ENCODE measurements around the gene AMTN. TPM values are rescaled to one million over a fixed set of nuclear protein-coding genes. Genes with fewer than 3 reads are reported as not detected.

AMTN gene
- total and polyA plus RNA-seq, 2 of the 8 experiments (the other 6 are each of a cell fraction or from before 2014, with no cell fraction given): not detected

GRCh38 chr4:70556856-70557255, 38.5 kb downstream of the AMTN start:
- Histone ChIP-seq H3K9ac (replicated peaks in 1 of 4; ENCODE audit: extremely low read depth in 1 of 4, low read depth in 3 of 4, low read length in 3 of 4) (no peak overlapping the region), H3K4me2 (ENCODE audit: insufficient read depth in 1 of 2, low read depth in 2 of 2, low read length in 2 of 2) (no peak overlapping the region), H2BK12ac (ENCODE audit: low read depth, low read length) (no peak overlapping the region), H4K20me1 (replicated peaks in 1 of 2; ENCODE audit: control insufficient read depth in 1 of 2, insufficient read depth in 2 of 2, low read length in 2 of 2) (no peaks in the 10 kb centered on the region), H3K79me1 (ENCODE audit: low read depth, low read length) (no peaks in the 10 kb centered on the region), H4K5ac (ENCODE audit: insufficient read length, low read depth, low read length) (no peak overlapping the region), H3K23ac (ENCODE audit: insufficient read length) (no peak overlapping the region), H3K36me3 (ENCODE audit: control insufficient read depth in 2 of 4, insufficient read depth in 4 of 4, low read length in 3 of 4) (no peaks in the 10 kb centered on the region), H3K23me2 (ENCODE audit: low read depth, low read length) (no peaks in the 10 kb centered on the region), H3K4me3 (ENCODE audit: extremely low read depth in 1 of 4, insufficient read depth in 2 of 4, low read depth in 3 of 4, low read length in 4 of 4) (no peak overlapping the region), H2AK5ac (ENCODE audit: low read depth, low read length) (no peak overlapping the region), H3K56ac (replicated peaks; ENCODE audit: insufficient read length, low read depth, low read length) (no peak overlapping the region), H3K27ac (ENCODE audit: low read depth, low read length) (no peak overlapping the region), H3K27me3 (replicated peaks in 1 of 4; ENCODE audit: control insufficient read depth in 3 of 4, extremely low read depth in 1 of 4, insufficient read depth in 3 of 4, low read length in 3 of 4) (no peaks in the 10 kb centered on the region), H3K4ac (replicated peaks; ENCODE audit: insufficient read length, low read depth, low read length) (no peak overlapping the region), H2AFZ (ENCODE audit: low read length) (no peak overlapping the region), H4K8ac (ENCODE audit: extremely low read depth, insufficient read depth, low read length) (no peak overlapping the region), H2BK5ac (ENCODE audit: low read depth, low read length) (no peak overlapping the region), H4K91ac (replicated peaks; ENCODE audit: insufficient read length, low read length) (no peak overlapping the region), H2BK15ac (ENCODE audit: low read length) (no peak overlapping the region), H2BK120ac (replicated peaks; ENCODE audit: low read depth, low read length) (no peak overlapping the region), H3K14ac (ENCODE audit: insufficient read length) (no peak overlapping the region), H3K4me1 (replicated peaks in 1 of 4; ENCODE audit: control insufficient read depth in 3 of 4, insufficient read depth in 4 of 4, low read length in 3 of 4) (no peaks in the 10 kb centered on the region), H2BK20ac (ENCODE audit: low read length) (no peak overlapping the region), H3K18ac (ENCODE audit: extremely low read depth, low read length) (no peak overlapping the region), H3K9me3 (ENCODE audit: insufficient read depth in 2 of 2, low read depth in 1 of 2, low read length in 1 of 2) (no peaks in the 10 kb centered on the region), H3K79me2 (ENCODE audit: control insufficient read depth in 1 of 2, insufficient read depth in 2 of 2, low read length in 2 of 2) (no peaks in the 10 kb centered on the region)
- ChIA-PET CTCF (ENCODE audit: partially characterized antibody) (interaction anchor here (2.2 kb wide), 1 partner anchor 25 kb away, joined by 7 read pairs; no protein-coding TSS in a partner anchor), POLR2A (ENCODE audit: partially characterized antibody) (interaction anchor here (0.6 kb wide), 1 partner anchor 775 kb away, joined by 4 read pairs; no protein-coding TSS in a partner anchor)
- WGBS, 2 experiments (ENCODE audit: extremely low coverage in 1 of 2, insufficient coverage in 1 of 2, insufficient read length in 1 of 2, insufficient replicate concordance in 2 of 2, low coverage in 1 of 2, low lambda C conversion rate in 2 of 2, missing lambda C conversion rate in 1 of 2): 41% methylated on average over 1 of the region's 1 CpG; no CpG with 5 or more reads in 1 of the 2 experiments
- no peak for FAIRE-seq
- DNase-seq (ENCODE audit: low read depth in 1 of 2, low spot score in 2 of 2): no peak
- TF ChIP-seq NANOG (IDR thresholded peaks at IDR 0.05; ENCODE audit: insufficient read depth, low read depth, low read length, poor library complexity, severe bottlenecking): no peak
- no peak for TF ChIP-seq SIRT6 (IDR thresholded peaks at IDR 0.05; ENCODE audit: low read length)
- TF ChIP-seq TCF12 (IDR thresholded peaks at IDR 0.05; ENCODE audit: low read depth, low read length): no peak
- TF ChIP-seq EP300 (IDR thresholded peaks at IDR 0.05; ENCODE audit: borderline replicate concordance in 1 of 2, low read depth in 2 of 2, low read length in 2 of 2): no peak
- TF ChIP-seq SP4 (IDR thresholded peaks at IDR 0.05; ENCODE audit: low read length): no peak
- TF ChIP-seq CTCF (IDR thresholded peaks at IDR 0.05; ENCODE audit: control extremely low read depth in 1 of 3, insufficient read depth in 1 of 3, low read depth in 1 of 3, low read length in 3 of 3): no peak
- no peak for TF ChIP-seq SUZ12 (IDR thresholded peaks at IDR 0.05; ENCODE audit: low read length)
- no peak for TF ChIP-seq KDM1A (IDR thresholded peaks at IDR 0.05; ENCODE audit: borderline replicate concordance, low read length)
- TF ChIP-seq TBP (IDR thresholded peaks at IDR 0.05; ENCODE audit: low read depth, low read length): no peak
- TF ChIP-seq SAP30 (IDR thresholded peaks at IDR 0.05; ENCODE audit: insufficient read depth, insufficient replicate concordance, low read length): no peak
- TF ChIP-seq SIX5 (IDR thresholded peaks at IDR 0.05; ENCODE audit: low read depth, low read length): no peak
- no peak for TF ChIP-seq GABPA (IDR thresholded peaks at IDR 0.05; ENCODE audit: borderline replicate concordance, insufficient read depth, low read length)
